GM23338 (cell line): ENCODE measurements around the gene ATXN7L1. TPM values are rescaled to one million over a fixed set of nuclear protein-coding genes. Genes with fewer than 3 reads are reported as not detected.

ENCODE experiments used
- ATAC-seq: fragments of 200-7000 bp; cut with Tn5 transposase; 3 replicates; pipeline ENCODE4 v1.9.1; 2020
- DNase-seq: peaks from one replicate; pipeline ENCODE4 v3.0.0-alpha.2; 2015; ENCODE audit warnings: low spot score
- H2AFZ ChIP-seq: fragments of 200-600 bp; sonication (generic); 2 replicates; pipeline ENCODE4 v1.8.0; 2016; ENCODE audit warnings: antibody characterized with exemption, mild to moderate bottlenecking, moderate library complexity
- H3F3A ChIP-seq: fragments of 200-600 bp; sonication (generic); replicated peaks from 2 replicates; pipeline ENCODE4 v1.8.0; 2017; ENCODE audit warnings: antibody characterized with exemption, mixed run types, low read depth
- H3K27ac ChIP-seq: fragments of 200-600 bp; sonication (generic); 2 replicates; pipeline ENCODE4 v1.6.1; 2016; ENCODE audit warnings: low read depth
- H3K27me3 ChIP-seq: fragments of 200-600 bp; sonication (generic); 2 replicates; pipeline ENCODE4 v1.8.0; 2016; ENCODE audit warnings: mild to moderate bottlenecking, mixed run types, moderate library complexity; ENCODE audit not compliant: insufficient read depth
- H3K36me3 ChIP-seq: fragments of 200-600 bp; sonication (generic); 2 replicates; pipeline ENCODE4 v1.8.0; 2016; ENCODE audit warnings: mild to moderate bottlenecking; ENCODE audit not compliant: insufficient read depth
- H3K4me1 ChIP-seq: fragments of 200-600 bp; sonication (generic); 2 replicates; pipeline ENCODE4 v1.8.0; 2016; ENCODE audit warnings: mild to moderate bottlenecking, moderate library complexity; ENCODE audit not compliant: insufficient read depth
- H3K4me2 ChIP-seq: fragments of 200-600 bp; sonication (generic); 2 replicates; pipeline ENCODE4 v1.7.1; 2017; ENCODE audit warnings: mixed run types
- H3K4me3 ChIP-seq: fragments of 200-600 bp; sonication (generic); 2 replicates; pipeline ENCODE4 v1.6.1; 2016; ENCODE audit warnings: mixed run types
- H3K79me2 ChIP-seq: fragments of 200-600 bp; sonication (generic); replicated peaks from 2 replicates; pipeline ENCODE4 v1.8.0; 2017; ENCODE audit warnings: mild to moderate bottlenecking; ENCODE audit not compliant: insufficient read depth
- H3K9me2 ChIP-seq: fragments of 200-600 bp; sonication (generic); 2 replicates; pipeline ENCODE4 v1.8.0; 2017; ENCODE audit not compliant: insufficient read depth
- H4K20me1 ChIP-seq: fragments of 200-600 bp; sonication (generic); replicated peaks from 2 replicates; pipeline ENCODE4 v1.8.0; 2017; ENCODE audit warnings: mild to moderate bottlenecking; ENCODE audit not compliant: insufficient read depth
- H3K27ac Mint-ChIP-seq: 2 replicates; pipeline ENCODE4 v1.8.0; 2020; ENCODE audit warnings: inconsistent platforms, mild to moderate bottlenecking, moderate library complexity, mixed read lengths
- H3K27me3 Mint-ChIP-seq: 3 replicates; pipeline ENCODE4 v1.8.0; 2022; ENCODE audit warnings: low read depth, mild to moderate bottlenecking, moderate library complexity, mixed read lengths, inconsistent platforms; ENCODE audit not compliant: insufficient read depth, poor library complexity
- H3K36me3 Mint-ChIP-seq: 3 replicates; pipeline ENCODE4 v1.8.0; 2021; ENCODE audit warnings: low read depth, mild to moderate bottlenecking, inconsistent platforms, moderate library complexity, mixed read lengths
- H3K4me1 Mint-ChIP-seq: 3 replicates; pipeline ENCODE4 v1.8.0; 2020; ENCODE audit warnings: mild to moderate bottlenecking, inconsistent platforms, mixed read lengths
- H3K4me3 Mint-ChIP-seq: 3 replicates; pipeline ENCODE4 v1.8.0; 2021; ENCODE audit warnings: moderate library complexity, mild to moderate bottlenecking, inconsistent platforms, mixed read lengths
- H3K9me3 Mint-ChIP-seq: 3 replicates; pipeline ENCODE4 v1.8.0; 2020; ENCODE audit warnings: moderate library complexity, mild to moderate bottlenecking, inconsistent platforms, mixed read lengths
- CREB1 ChIP-seq: fragments of 250-450 bp; sonication (Bioruptor Pico); IDR thresholded peaks from 2 replicates; pipeline ENCODE4 v1.5.0; 2020; ENCODE audit warnings: low read depth, mild to moderate bottlenecking, moderate library complexity
- CTCF ChIP-seq, 2 experiments: fragments of 200-600 bp in 1 of 2; sonication (generic) in 1 of 2; conservative IDR thresholded peaks; 2 replicates each; pipeline versions ENCODE4 v1.5.1 to v1.6.1; 2016 to 2017; ENCODE audit warnings: antibody characterized with exemption in 2 of 2, low read depth in 2 of 2, mild to moderate bottlenecking in 2 of 2, moderate library complexity in 1 of 2
- ETS1 ChIP-seq: IDR thresholded peaks from 2 replicates; pipeline ENCODE4 v1.6.1; 2016; ENCODE audit warnings: antibody characterized with exemption
- EZH2 ChIP-seq: fragments of 200-600 bp; sonication (generic); IDR thresholded peaks from one replicate; pipeline ENCODE4 v1.8.0; 2017; ENCODE audit warnings: antibody characterized with exemption, mild to moderate bottlenecking, low read depth; ENCODE audit not compliant: unreplicated experiment
- EZH2phosphoT487 ChIP-seq: fragments of 200-600 bp; sonication (generic); IDR thresholded peaks from one replicate; pipeline ENCODE4 v1.8.1; 2018; ENCODE audit warnings: antibody characterized with exemption; ENCODE audit not compliant: unreplicated experiment
- JUNB ChIP-seq: IDR thresholded peaks from one replicate; pipeline ENCODE4 v1.6.1; 2016; ENCODE audit warnings: antibody characterized with exemption; ENCODE audit not compliant: unreplicated experiment
- NANOG ChIP-seq: IDR thresholded peaks from 2 replicates; pipeline ENCODE4 v1.6.1; 2016; ENCODE audit warnings: antibody characterized with exemption, borderline replicate concordance
- POLR2AphosphoS5 ChIP-seq: IDR thresholded peaks from 2 replicates; pipeline ENCODE4 v1.6.1; 2016; ENCODE audit warnings: antibody characterized with exemption, low read depth
- REST ChIP-seq: IDR thresholded peaks from one replicate; pipeline ENCODE4 v1.6.1; 2018; ENCODE audit warnings: antibody characterized with exemption; ENCODE audit not compliant: unreplicated experiment
- STAT1 ChIP-seq: IDR thresholded peaks from one replicate; pipeline ENCODE4 v1.6.1; 2016; ENCODE audit warnings: antibody characterized with exemption; ENCODE audit not compliant: unreplicated experiment
- ZNF114 ChIP-seq: fragments of 250-450 bp; sonication (Bioruptor Pico); IDR thresholded peaks from 2 replicates; pipeline ENCODE4 v1.5.0; 2020; ENCODE audit warnings: mild to moderate bottlenecking, moderate library complexity
- ZNF331 ChIP-seq: fragments of 250-450 bp; sonication (Bioruptor Pico); IDR thresholded peaks from 2 replicates; pipeline ENCODE4 v1.5.0; 2020; ENCODE audit warnings: low read depth, mild to moderate bottlenecking, moderate library complexity
- ZNF462 ChIP-seq: fragments of 250-450 bp; sonication (Bioruptor Pico); IDR thresholded peaks from 2 replicates; pipeline ENCODE4 v1.5.0; 2020; ENCODE audit warnings: mild to moderate bottlenecking, moderate library complexity
- polyA plus RNA-seq: library from polyadenylated mRNA; unstranded; fragments of >200 nt; fragmentation: Nextera tagmentation; extraction: Ambion mirVana; gene quantifications from 2 replicates; pipeline ENCODE4 v1.2.1, GENCODE V29; 2016
- total RNA-seq: library from RNA; depleted of rRNA; stranded (reverse); fragments of >200 nt; shearing (Covaris generic); gene quantifications from 2 replicates; pipeline ENCODE4 v1.2.3, GENCODE V29; 2014

The ATXN7L1 gene
- total and polyA plus RNA-seq, 2 experiments from 2014 or later = 22.8 to 29.8 TPM

GRCh38 chr7:105697753-105698152 is 178.6 kb downstream of the ATXN7L1 start:
- Histone ChIP-seq H3K36me3 (no peaks in the 10 kb centered on the region), H3K79me2 (no peaks in the 10 kb centered on the region), H3K27ac (peak overlapping the region; percentile 98), H3K27me3 (no peaks in the 10 kb centered on the region), H3K4me1 (peaks cover 59% of the 10 kb centered on the region), H3F3A (peaks cover 16% of the 10 kb centered on the region), H4K20me1 (no peaks in the 10 kb centered on the region), H3K4me3 (peak overlapping the region; percentile 12; the same call in 1 of the 2 replicates), H3K4me2 (peak overlapping the region; percentile 69), H2AFZ (no peak overlapping the region), H3K9me2 (no peaks in the 10 kb centered on the region)
- H3K4me1 Mint-ChIP-seq = peaks cover 61% of the 10 kb centered on the region
- H3K27me3 Mint-ChIP-seq = peaks cover 10% of the 10 kb centered on the region
- H3K36me3 Mint-ChIP-seq = peaks cover 14% of the 10 kb centered on the region; the same call in 2 of the 3 replicates
- H3K27ac Mint-ChIP-seq = peak overlapping the region; percentile 93
- H3K9me3 Mint-ChIP-seq = no peaks in the 10 kb centered on the region
- TF ChIP-seq REST = no peak
- no peak for TF ChIP-seq JUNB
- no peak for TF ChIP-seq POLR2AphosphoS5
- no peak for TF ChIP-seq EZH2phosphoT487
- TF ChIP-seq ZNF331 (CRISPR knock-in tag) = no peak
- no peak for TF ChIP-seq CTCF (conservative IDR thresholded peaks at IDR 0.05; ENCODE audit: low read depth in 2 of 2)
- TF ChIP-seq EZH2 = no peak
- no peak for TF ChIP-seq NANOG
- TF ChIP-seq ZNF114 (CRISPR knock-in tag) = no peak
- no peak for TF ChIP-seq STAT1
- TF ChIP-seq ZNF462 (CRISPR knock-in tag) = no peak
- no peak for TF ChIP-seq CREB1
- no peak for TF ChIP-seq ETS1
- ATAC-seq = peak; percentile 50
- H3K4me3 Mint-ChIP-seq = no peak overlapping the region
- DNase-seq = no peak
